AG04450 (cell line): ENCODE results near the gene CETN1. TPM values are rescaled to one million over a fixed set of nuclear protein-coding genes. Genes with fewer than 3 reads are reported as not detected.

ENCODE experiments used
- CTCF ChIA-PET: fragments of 300-600, 350-600 bp; formaldehyde crosslinking; extraction: SDS; loops from one replicate; lab custom pipeline; 2022; ENCODE audit warnings: antibody characterized with exemption, inconsistent platforms; lab: Charles Lee
- POLR2A ChIA-PET: fragments of 350-600 bp; formaldehyde crosslinking; extraction: SDS; loops from one replicate; lab custom pipeline; 2021; ENCODE audit warnings: antibody characterized with exemption, inconsistent platforms; lab: Yijun Ruan, JAX
- DNase-seq: peaks from one replicate; pipeline ENCODE4 v3.0.0-alpha.2; 2011; ENCODE audit warnings: low read depth, low spot score
- H3K27ac ChIP-seq: one replicate; pipeline ENCODE4 v1.5.1; 2012; ENCODE audit warnings: low read depth, low read length, control low read depth
- H3K27me3 ChIP-seq: one replicate; pipeline ENCODE4 v1.6.0; 2012; ENCODE audit warnings: low read length; ENCODE audit not compliant: control insufficient read depth, insufficient read depth
- H3K4me3 ChIP-seq: 2 replicates; pipeline ENCODE4 v1.5.1; 2011; ENCODE audit warnings: mild to moderate bottlenecking, low read depth, low read length, control low read depth
- H3K9me3 ChIP-seq: 2 replicates; pipeline ENCODE4 v1.5.1; 2012; ENCODE audit warnings: low read length; ENCODE audit not compliant: control insufficient read depth, insufficient read depth
- polyA plus RNA-seq: library from polyadenylated mRNA; depleted of rRNA; stranded (reverse); fragments of >200 nt; gene quantifications from 2 replicates; pipeline ENCODE4 v1.2.3, GENCODE V29; 2011; rRNA removed
- TF ChIP-seq, protein P1 (sequence below): IDR thresholded peaks from 2 replicates; pipeline ENCODE4 v1.5.1; 2011; ENCODE audit warnings: low read depth, low read length, control low read depth, inconsistent platforms

CETN1 gene
- polyA plus RNA-seq, 1 experiment: not detected

GRCh38 chr18:627231-627630, 47.1 kb downstream of the CETN1 start:
- no peak overlapping the region for H3K27ac ChIP-seq
- peaks cover 17% of the 10 kb centered on the region for H3K27me3 ChIP-seq
- no peak for DNase-seq
- H3K4me3 ChIP-seq: no peak overlapping the region
- POLR2A ChIA-PET: no interaction called here
- H3K9me3 ChIP-seq: no peaks in the 10 kb centered on the region
- CTCF ChIA-PET: interaction anchor here (1.3 to 9.8 kb wide), 6 partner anchors 12 to 213 kb away, joined by 3 to 178 read pairs (median 43); partner anchors contain the start of gene ENOSF1
- TF ChIP-seq, protein P1, sequence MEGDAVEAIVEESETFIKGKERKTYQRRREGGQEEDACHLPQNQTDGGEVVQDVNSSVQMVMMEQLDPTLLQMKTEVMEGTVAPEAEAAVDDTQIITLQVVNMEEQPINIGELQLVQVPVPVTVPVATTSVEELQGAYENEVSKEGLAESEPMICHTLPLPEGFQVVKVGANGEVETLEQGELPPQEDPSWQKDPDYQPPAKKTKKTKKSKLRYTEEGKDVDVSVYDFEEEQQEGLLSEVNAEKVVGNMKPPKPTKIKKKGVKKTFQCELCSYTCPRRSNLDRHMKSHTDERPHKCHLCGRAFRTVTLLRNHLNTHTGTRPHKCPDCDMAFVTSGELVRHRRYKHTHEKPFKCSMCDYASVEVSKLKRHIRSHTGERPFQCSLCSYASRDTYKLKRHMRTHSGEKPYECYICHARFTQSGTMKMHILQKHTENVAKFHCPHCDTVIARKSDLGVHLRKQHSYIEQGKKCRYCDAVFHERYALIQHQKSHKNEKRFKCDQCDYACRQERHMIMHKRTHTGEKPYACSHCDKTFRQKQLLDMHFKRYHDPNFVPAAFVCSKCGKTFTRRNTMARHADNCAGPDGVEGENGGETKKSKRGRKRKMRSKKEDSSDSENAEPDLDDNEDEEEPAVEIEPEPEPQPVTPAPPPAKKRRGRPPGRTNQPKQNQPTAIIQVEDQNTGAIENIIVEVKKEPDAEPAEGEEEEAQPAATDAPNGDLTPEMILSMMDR: no peak

DNA sequence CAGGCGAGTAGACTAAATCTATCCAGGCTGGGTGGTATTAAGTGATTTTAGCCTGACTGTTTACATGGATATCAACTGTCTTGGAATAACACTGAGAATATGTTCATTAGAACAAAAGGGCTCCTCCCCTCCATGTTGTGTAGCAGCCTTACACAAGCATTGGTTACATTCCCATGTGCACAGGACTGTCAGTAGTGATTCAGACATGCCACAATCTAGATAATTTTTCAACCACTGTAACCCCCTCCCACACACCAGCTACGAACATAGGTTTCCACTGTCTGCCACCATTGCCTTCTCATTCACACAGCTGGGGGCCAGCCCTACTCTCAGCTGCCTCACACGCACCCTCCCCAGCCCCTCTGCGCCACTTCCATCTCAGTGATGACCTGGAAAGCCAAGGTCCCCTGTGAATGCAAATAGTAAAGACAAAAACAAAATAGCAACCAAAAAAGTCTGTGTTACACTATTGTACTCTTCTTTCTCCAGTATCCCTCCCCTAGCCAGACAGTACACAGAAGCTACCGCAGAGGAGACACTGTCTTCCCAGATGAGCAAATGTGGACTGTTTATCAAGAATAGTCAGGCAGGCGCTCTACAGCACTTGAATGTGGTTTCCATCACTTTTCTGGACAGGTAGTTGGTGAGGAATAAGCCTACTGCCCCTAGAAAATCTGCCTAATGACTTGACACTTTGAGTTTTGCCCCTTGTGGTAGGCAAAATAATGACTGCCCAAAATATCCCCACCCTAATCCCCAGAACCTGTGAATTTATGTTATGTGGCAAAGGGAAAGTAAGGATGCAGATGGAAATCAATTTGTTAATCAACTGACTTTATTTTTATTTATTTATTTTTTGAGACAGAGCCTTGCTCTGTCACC, 49.3 kb downstream of the CETN1 start:
- TF ChIP-seq, protein P1: 0 out of 2 replicates have a peak, but pooled peaks have one; percentile 21
- H3K9me3 ChIP-seq: no peaks in the 10 kb centered on the region
- no peak overlapping the region for H3K4me3 ChIP-seq
- no peak overlapping the region for H3K27ac ChIP-seq
- peaks cover 14% of the 10 kb centered on the region for H3K27me3 ChIP-seq
- POLR2A ChIA-PET: no interaction called here
- CTCF ChIA-PET: interaction anchor here (0.6 to 9.8 kb wide), 2 partner anchors 201 to 211 kb away, joined by 5 to 129 read pairs; no protein-coding TSS in a partner anchor
- DNase-seq: no peak

GRCh38 chr18:631560-631959, 51.4 kb downstream of the CETN1 start:
- CTCF ChIA-PET: interaction anchor here (1.0 to 2.0 kb wide), 4 partner anchors 14 to 208 kb away, joined by 3 to 8 read pairs (median 5); no protein-coding TSS in a partner anchor
- POLR2A ChIA-PET: no interaction called here
- H3K27ac ChIP-seq: no peak overlapping the region
- H3K9me3 ChIP-seq: no peaks in the 10 kb centered on the region
- TF ChIP-seq, protein P1: no peak
- H3K4me3 ChIP-seq: no peak overlapping the region
- DNase-seq: no peak
- peaks cover 11% of the 10 kb centered on the region for H3K27me3 ChIP-seq

Other genes with a start within 250 kb of the CETN1 start
- 10.4 and 10.9 TPM in 2 replicates for gene COLEC12, start 79.7 kb upstream of the CETN1 start, polyA plus RNA-seq
- not detected in 2 replicates for gene CLUL1, start 16.6 kb downstream of the CETN1 start, polyA plus RNA-seq
- gene TYMS, start 77.3 kb downstream of the CETN1 start, polyA plus RNA-seq: 43.0 and 46.6 TPM in 2 replicates
- 10.9 and 13.1 TPM in 2 replicates for gene ENOSF1, start 132.2 kb downstream of the CETN1 start, polyA plus RNA-seq
- gene YES1, start 231.9 kb downstream of the CETN1 start, polyA plus RNA-seq: 18.7 and 23.3 TPM in 2 replicates